Chondrocyte (in vitro differentiated cells): ENCODE measurements around the gene LDLRAD4. TPM values are rescaled to one million over a fixed set of nuclear protein-coding genes. Genes with fewer than 3 reads are reported as not detected.
A peak's percentile ranks its signal among the peaks of the same experiment; 100 is the strongest.

Experiments
- DNase-seq: peaks from one replicate; pipeline ENCODE4 v3.0.0; 2021; ENCODE audit warnings: mixed read lengths, low spot score
- H3K27ac Mint-ChIP-seq: one replicate; pipeline ENCODE4 v1.8.0; 2021; ENCODE audit warnings: mild to moderate bottlenecking, moderate library complexity, mixed read lengths; ENCODE audit not compliant: unreplicated experiment
- H3K27me3 Mint-ChIP-seq: 2 replicates; pipeline ENCODE4 v1.8.0; 2021; ENCODE audit warnings: low read depth, mixed read lengths
- H3K36me3 Mint-ChIP-seq: 2 replicates; pipeline ENCODE4 v1.8.0; 2021; ENCODE audit warnings: low read depth, mixed read lengths
- H3K4me1 Mint-ChIP-seq: 2 replicates; pipeline ENCODE4 v1.8.0; 2021; ENCODE audit warnings: low read depth, mild to moderate bottlenecking, mixed read lengths
- H3K4me3 Mint-ChIP-seq: one replicate; pipeline ENCODE4 v1.8.0; 2021; ENCODE audit warnings: mild to moderate bottlenecking, moderate library complexity, mixed read lengths; ENCODE audit not compliant: unreplicated experiment
- H3K9me3 Mint-ChIP-seq: 2 replicates; pipeline ENCODE4 v1.8.0; 2021; ENCODE audit warnings: low read depth, mixed read lengths
- total RNA-seq: library from RNA; stranded (reverse); gene quantifications from 3 replicates; pipeline ENCODE4 v1.2.1, GENCODE V29; 2021
- TF ChIP-seq, protein P1 (sequence below): fragments of 200-600 bp; sonication (generic); IDR thresholded peaks from 2 replicates; pipeline ENCODE4 v1.5.0; 2021; ENCODE audit warnings: antibody characterized with exemption, mild to moderate bottlenecking, moderate library complexity

LDLRAD4 gene
- total RNA-seq, 1 donor from 2014 or later, result 80.5 TPM

DNA sequence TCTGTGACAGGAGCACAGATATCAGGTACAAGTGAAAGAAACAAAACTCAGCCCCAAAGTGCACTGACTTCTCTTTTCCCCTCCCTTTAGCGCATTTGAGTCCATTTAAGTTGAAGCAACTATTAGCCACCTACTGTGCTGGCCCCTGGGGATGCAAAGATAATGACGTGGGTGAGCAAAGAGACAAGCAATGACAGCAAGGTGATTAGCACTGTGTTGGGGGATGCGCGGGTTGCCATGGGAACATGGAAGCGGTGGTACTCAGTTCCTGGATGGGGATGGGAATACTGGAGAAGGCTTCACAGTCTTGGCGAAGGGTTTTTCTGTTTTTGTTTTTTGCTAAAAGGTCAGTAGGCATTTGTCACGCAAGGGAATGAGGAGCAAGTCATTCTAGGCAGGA, 205.8 kb downstream of the LDLRAD4 start:
- Mint-ChIP-seq H3K36me3 (peaks cover 5% of the 10 kb centered on the region), H3K9me3 (no peaks in the 10 kb centered on the region), H3K27me3 (no peaks in the 10 kb centered on the region), H3K4me1 (peaks cover 73% of the 10 kb centered on the region), H3K27ac (no peak overlapping the region), H3K4me3 (no peak overlapping the region)
- no peak for DNase-seq
- TF ChIP-seq, protein P1, sequence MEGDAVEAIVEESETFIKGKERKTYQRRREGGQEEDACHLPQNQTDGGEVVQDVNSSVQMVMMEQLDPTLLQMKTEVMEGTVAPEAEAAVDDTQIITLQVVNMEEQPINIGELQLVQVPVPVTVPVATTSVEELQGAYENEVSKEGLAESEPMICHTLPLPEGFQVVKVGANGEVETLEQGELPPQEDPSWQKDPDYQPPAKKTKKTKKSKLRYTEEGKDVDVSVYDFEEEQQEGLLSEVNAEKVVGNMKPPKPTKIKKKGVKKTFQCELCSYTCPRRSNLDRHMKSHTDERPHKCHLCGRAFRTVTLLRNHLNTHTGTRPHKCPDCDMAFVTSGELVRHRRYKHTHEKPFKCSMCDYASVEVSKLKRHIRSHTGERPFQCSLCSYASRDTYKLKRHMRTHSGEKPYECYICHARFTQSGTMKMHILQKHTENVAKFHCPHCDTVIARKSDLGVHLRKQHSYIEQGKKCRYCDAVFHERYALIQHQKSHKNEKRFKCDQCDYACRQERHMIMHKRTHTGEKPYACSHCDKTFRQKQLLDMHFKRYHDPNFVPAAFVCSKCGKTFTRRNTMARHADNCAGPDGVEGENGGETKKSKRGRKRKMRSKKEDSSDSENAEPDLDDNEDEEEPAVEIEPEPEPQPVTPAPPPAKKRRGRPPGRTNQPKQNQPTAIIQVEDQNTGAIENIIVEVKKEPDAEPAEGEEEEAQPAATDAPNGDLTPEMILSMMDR, result no peak

DNA sequence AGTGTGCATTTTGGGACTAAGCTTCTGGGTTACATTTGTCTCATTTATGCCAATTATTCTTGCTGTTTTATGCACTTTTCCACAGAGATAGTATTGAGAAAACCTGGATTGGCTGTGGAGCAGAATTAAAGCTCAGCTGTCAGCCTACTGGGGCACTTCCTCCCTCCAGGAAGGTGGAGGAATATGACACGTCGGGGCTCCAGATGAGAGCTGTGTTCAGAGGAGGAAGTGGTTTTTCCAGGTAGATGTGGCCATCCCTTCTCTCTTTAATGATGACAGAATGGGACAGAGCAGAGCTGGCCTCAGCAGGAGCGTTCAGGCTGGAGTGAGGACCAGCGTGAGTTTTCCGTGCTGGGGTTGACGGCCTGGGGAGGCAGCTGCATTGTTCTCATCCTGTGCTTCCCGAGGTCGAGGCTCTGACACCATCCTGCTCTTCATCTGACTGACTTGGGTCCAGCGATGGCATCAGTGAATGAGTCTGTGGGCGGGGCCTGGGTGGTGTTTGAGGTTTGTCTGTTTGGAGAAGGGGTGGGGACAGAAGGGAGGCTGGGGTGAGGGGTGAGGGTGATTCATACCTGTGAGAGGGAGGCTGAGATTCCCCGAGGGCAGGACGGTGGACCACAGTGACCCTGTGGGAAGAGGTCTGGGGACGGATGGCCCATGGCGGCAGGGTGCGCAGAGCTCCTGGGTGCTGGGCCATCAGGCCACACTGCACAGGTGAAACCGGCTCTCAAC, 207.0 kb downstream of the LDLRAD4 start:
- Mint-ChIP-seq H3K36me3 (peaks cover 8% of the 10 kb centered on the region), H3K27me3 (no peaks in the 10 kb centered on the region), H3K9me3 (no peaks in the 10 kb centered on the region), H3K4me3 (no peak overlapping the region), H3K4me1 (peaks cover 64% of the 10 kb centered on the region), H3K27ac (peak overlapping the region; percentile 57)
- TF ChIP-seq, protein P1, result no peak
- no peak for DNase-seq

DNA sequence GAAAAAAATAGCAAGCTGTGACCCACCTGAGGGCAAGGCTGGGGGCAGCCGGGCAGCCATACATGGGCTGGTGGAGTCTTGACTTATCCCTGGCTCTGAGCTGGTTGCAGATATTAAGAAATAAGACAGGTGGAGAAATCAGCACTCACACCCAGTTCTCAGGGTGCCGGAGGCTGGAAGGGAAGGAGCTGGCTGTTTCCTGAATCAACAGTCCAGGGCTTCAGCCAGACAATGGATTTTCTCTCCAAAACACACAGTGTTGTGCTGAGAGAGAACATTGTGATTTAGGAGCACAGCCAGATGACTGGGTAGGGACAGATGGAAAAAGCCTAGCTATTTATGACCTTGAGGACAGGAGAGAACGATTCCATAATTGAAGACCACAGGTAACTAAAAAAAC, 208.8 kb downstream of the LDLRAD4 start:
- TF ChIP-seq, protein P1, result no peak
- H3K36me3 Mint-ChIP-seq, result peaks cover 8% of the 10 kb centered on the region
- no peak for DNase-seq
- H3K4me1 Mint-ChIP-seq, result peaks cover 55% of the 10 kb centered on the region
- no peaks in the 10 kb centered on the region for H3K9me3 Mint-ChIP-seq
- no peaks in the 10 kb centered on the region for H3K27me3 Mint-ChIP-seq
- H3K27ac Mint-ChIP-seq, result no peak overlapping the region
- no peak overlapping the region for H3K4me3 Mint-ChIP-seq

DNA sequence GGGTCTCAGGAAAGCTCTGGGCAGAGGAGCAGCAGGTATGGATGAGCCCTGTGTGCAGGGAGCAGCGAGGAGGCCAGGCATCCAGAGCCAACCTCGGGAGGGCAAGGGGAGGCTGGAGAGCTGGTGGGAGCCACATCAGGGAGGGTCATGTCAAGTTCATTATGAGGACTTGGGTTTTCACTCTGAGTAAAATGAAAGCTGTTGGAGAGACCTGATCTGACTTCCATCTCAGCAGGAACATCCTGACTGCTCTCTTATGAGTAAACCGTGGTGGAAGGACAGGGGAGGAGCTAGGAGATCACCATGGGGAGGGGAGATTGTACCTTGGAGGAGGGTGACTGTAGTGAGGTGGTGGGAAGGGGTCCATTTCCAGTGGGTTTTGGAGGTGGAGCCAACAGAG, 209.8 kb downstream of the LDLRAD4 start:
- Mint-ChIP-seq H3K4me3 (no peak overlapping the region), H3K36me3 (peaks cover 8% of the 10 kb centered on the region), H3K27me3 (no peaks in the 10 kb centered on the region), H3K27ac (peak overlapping the region; percentile 47), H3K4me1 (peaks cover 55% of the 10 kb centered on the region), H3K9me3 (no peaks in the 10 kb centered on the region)
- TF ChIP-seq, protein P1, result no peak
- no peak for DNase-seq

DNA sequence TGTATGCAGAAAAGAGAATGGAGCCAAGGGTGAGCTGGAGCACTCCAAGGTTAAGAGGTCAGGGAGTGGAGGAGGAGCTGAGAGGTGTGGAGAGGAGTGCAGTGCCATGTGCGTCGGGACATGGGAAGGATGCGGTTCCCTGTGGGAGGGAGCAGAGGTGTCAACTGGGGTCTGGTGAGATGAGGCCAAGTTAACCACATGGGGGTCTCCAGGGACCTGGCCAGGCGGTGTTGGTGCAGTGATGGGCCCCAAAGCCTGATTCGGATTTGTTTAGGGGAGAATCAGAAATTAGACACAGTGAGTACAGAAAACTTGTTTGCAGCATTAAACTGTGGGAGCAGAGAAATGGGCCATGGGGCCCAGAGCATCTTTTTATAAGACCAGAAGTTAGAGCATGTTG, 210.5 kb downstream of the LDLRAD4 start:
- H3K27me3 Mint-ChIP-seq, result no peaks in the 10 kb centered on the region
- H3K9me3 Mint-ChIP-seq, result no peaks in the 10 kb centered on the region
- peaks cover 8% of the 10 kb centered on the region for H3K36me3 Mint-ChIP-seq
- H3K4me1 Mint-ChIP-seq, result peaks cover 58% of the 10 kb centered on the region
- peak overlapping the region; percentile 28 for H3K27ac Mint-ChIP-seq
- no peak overlapping the region for H3K4me3 Mint-ChIP-seq
- no peak for DNase-seq
- TF ChIP-seq, protein P1, result no peak
